ENCODE results near the gene FILIP1L.

DNA sequence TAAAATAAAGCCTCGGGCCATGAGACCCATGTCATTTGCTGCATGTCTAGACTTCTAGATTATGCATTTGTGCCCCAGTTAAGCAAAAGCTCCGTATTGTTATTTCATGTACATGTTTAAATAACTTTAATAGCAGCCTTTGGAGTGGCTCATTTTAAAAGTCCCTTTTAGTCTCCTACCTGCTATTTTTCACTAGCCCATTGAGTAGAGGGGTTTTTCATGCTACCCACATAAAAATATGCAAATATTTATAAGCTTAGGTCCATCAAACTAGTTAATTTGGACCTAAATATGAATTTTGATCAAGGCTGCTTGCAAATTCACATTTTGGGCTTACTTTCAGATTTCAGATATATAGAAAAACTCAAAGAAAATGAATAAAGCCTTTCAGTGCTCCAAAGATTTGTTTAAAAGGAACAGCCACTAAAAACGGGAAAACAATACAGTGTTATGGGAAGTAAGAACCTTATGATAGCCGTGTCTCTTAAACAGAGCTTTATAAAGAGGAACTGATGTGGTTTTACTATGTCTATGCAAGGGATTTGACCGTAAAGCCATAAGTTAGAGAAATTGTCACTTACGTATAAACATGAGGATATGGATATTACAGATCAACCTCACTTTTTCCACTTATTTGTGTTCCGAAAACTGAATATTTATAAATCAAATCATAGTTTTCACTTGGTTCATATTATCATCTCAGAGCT lies 30.0 kb downstream of the FILIP1L start:
- no peak for TF ChIP-seq CTCF (IDR thresholded peaks at IDR 0.05; ENCODE audit: borderline replicate concordance, extremely low read depth, low read length, poor library complexity, severe bottlenecking)
- no peak for TF ChIP-seq EZH2 (IDR thresholded peaks at IDR 0.05; ENCODE audit: borderline replicate concordance, low read depth, low read length, severe bottlenecking)
